Middle frontal gyrus (tissue), 1 donor: ENCODE measurements around the gene TMEM187.
A peak's percentile ranks its signal among the peaks of the same experiment; 100 is the strongest.

ENCODE experiments used
- DNase-seq: peaks from one replicate; pipeline ENCODE4 v3.0.0-alpha.2; 2015; ENCODE audit warnings: low spot score; ENCODE audit errors: extremely low spot score

Gene TMEM187

DNA sequence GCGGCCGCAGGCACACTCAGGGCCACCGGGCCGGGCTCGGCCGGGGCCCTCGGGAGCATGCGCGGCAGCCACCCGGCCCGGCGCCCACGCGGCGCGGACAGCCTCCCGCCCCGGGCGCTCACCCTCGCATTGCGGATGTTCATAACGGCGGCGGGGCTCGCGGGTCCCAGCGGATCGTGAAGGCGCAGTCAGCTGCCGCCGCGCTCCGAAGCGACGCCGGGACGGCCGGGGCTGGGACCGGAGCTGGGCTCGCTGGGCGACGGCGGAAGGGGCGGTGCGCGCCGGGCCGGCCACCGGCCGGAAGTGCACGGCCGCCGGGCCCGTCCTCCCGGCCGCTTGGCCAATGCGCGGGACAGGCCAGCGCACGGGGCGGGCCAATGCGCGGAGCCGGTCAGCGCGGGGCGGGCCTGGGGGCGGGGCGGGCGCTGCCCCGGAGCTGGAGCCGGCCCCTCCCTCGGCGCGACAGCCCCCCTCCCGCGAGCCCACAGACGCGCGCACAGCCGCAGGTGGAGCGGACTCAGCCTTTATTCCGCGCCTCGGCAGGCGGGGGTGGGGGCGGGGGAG is 37.7 kb upstream of the TMEM187 start, which contains the start of gene NAA10:
TSS of gene NAA10 (minus strand) at position 276 of the 564 bp plus-strand sequence. CDS start at position 143, 133 bp downstream.
- DNase-seq = peak; percentile 28

DNA sequence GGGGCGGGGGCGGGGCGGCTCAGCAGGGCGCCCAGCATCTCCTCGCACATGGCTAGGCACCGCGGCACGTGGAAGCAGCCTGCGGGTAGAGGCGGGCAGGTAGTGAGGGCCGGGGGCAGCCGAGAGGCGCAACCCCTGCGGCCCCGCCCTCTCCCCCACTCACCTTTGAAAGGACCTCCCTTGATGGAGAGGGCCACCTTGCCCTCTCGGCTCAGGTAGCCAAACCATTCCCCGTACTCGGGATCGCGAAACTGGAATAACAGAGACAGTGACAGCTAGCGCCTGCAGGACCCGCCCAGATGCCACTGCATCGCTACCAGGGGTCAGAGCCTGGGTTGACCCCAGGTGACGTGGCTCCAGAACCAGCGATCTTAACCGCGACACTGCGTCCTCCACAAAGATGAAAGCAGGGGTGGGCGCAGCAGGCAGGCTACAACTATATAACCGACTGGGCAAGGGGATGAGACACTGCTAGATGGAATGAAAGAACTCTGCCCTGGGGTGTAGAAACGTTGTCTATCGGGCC is 37.2 kb upstream of the TMEM187 start:
- no peak for DNase-seq

DNA sequence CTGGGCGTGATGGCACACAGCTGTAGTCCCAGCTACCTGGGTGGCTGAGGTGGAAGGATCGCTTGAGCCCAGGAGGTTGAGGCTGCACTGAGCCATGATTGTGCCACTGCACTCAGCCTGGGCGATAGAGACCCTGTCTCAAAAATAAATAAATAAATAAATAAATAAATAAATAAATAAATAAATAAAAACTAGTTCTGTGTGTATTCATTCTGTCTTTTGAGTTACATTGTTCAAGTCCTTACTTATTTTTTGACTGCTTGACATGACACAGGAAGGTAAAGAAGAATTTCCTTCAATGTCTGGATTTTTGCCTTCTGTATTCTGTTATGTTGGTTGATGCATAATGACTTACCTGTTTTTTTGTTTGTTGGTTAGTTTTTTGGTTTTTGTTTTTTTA is 35.5 kb upstream of the TMEM187 start:
- no peak for DNase-seq

DNA sequence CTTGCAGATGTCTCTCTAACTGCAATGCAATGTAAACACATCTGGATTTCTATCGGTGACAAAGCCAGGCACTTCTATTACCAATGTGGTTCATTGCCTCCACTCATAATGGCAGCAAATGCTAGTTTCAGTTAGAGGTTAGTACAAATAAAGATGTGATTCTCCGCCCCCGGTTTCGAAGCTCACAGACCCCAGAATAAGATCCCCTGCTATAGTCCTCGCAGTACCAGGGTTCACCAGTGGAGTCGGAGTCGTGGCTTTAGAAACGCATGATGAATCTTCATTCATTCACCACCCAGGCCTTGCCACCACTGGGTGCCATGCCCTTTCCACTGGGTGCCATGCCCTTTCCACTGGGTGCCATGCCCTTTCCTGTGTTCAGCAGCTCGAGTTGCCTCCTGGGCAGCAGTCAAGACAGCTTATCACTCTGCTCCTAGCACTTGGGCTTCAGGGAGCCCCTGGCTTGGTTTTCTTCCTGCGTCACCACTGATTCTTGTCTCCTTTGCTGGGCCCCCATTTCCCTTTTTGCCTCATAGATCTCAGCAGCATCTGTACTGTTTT is 34.2 kb upstream of the TMEM187 start:
- DNase-seq = no peak

DNA sequence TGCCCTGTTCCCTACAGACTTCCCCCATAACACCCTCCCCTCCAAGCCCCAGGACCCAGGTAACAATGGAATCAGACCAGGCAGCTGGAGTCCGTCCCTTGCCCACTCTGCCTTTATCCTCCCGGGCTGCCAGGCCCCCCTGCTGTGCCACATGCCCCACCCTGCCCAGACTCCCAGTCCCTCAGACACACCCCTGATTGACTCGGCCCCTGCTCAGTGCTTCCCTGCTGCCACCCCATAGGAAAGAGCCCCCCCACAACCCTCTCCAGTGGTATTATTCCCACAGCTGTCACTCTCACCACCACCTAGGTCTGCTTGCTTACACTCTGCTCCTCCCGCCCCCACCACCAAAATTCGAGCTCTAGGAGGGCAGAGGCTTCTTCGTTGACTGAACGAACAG is 33.0 kb upstream of the TMEM187 start:
- DNase-seq = no peak

DNA sequence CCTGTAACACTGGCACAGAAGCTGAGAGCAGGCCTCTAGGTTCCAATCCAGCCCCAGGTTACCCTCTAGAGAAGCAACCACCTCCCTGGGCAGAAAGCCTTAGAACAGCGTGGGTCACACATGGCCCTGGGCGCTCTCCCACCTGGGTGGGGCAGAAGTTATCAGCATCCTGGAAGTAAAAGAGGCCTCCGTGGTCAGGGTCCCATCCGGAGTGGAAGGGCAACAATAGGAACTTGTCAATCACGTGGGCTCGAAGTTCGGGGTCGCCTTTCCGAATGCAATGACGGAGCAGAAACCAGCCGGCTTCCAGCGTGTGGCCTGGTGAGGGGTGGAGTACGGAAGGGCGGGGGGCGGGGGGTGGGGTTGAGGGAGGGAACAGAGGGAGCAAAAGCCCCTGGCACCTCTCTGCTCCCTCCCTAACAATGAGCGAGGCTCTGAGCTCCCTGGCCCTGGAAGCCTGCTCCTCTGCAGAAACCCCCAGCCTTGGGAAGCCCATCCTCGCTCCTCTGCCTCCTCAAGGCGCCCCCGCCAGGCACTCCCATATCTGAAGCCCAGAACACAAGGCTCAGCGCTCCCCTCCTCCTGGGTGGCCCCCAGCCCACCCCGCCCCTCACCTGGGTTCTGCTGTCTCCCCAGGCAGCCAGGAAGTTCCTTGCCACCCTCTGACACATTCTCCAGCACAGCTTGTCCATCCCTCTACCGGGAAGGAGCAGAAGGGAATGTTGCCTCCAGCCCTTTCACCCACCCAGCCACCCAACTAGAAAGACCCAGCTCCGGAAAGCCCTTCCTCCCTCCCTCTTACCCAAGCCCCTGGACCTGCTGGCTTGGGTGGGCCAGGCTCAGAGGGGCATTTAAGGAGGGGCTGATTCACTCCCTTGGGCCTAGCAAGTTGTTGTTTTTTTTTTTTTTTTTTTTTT is 31.0 kb upstream of the TMEM187 start:
- no peak for DNase-seq

DNA sequence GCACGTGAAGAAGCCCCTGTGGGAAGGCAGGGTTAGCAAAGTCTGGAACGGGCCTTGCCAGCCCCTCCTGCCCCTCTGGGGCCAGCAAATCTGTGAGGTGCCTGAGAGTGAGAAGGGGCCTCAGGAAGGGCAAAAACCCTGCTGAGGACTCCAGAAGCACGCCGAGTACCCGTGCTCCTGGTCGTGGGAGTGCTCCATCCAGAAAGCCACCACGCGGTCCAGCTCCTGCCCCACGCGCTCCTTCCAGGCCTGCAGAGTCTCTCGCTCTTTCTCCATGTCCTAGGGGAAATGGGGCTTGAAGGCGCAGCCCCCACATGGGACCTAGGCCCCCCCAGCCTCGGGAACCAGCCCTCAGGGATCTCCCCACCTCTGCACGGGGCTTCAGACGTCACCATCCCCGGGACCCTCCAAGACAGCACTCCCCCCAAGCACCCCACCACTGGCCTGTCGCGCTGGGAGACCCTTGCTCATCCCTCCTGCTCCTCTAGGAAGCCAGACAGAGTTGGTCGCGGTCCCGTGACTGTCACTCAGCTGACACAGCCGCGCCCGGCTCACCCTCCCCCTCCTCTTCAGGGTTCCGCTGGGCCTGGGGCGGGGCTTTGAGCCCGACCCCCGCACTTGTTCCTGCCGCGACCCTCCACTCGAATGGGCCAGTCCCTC is 28.3 kb upstream of the TMEM187 start, which contains the start of gene RENBP:
TSS of gene RENBP (minus strand) at position 504 of the 660 bp plus-strand sequence. CDS start at position 471, 33 bp downstream.
- DNase-seq = no peak

DNA sequence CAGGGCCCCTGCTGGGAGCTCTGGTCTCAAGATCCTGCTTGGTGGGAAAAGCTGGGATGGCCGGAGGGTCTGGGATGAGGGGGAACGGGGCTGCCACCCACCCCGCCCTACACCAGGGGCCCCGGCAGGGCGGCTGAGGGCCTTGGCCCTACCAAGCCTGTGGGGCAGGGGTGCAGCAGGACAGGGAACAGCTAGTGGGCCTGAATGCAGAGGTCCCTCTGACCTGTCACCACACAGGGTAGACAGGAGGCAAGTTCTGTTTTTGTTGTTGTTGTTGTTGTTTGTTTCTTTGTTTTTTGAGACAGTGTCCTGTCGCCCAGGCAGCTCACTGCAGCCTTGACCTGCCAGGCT is 27.8 kb upstream of the TMEM187 start:
- no peak for DNase-seq

DNA sequence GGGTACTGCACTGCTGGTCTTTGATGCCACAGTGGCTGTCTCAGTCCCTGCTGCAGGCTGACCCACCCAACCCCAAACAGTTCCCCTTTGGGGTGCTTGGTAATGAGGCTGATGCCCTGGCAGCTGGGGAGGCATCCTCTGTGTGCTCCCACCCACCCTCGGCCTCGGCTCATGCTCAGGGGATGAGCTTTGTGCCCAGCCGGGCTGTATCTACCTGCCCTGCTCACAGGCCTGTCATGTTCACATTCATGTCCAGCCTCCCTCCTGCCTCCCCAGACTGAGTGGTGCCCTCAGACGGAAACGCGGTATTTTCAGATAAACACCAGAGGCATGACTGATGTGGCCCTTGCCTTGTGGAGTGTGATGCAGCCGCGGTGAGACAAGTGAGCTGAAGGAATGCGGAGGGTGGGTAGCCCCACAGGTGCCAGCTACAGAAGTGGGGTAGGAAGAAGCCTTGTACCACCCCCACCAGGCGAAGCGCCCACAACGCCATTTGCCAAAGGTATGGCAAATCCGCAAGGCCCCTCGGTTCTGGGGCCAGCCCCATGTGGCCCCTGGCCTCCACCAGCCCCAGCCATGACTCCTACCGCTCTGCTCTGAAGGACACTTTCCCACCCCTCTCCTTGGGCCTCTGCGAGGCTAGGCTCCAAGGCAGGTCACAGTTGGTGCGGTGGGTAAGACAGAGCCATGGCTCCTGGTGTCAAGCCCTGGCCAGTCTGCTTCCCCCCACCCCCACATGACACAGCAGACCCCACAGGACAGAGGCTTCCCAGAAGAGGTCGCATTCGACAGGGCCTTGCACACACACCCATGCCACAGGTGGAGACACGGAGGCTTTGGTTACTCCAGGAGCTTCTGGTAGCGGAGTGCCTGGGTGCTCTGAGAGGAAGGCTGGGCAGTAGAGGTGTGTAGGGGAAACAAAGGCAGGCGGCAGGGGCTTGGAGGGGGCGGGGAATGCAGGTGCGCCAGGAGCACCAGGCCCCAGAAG is 26.3 kb upstream of the TMEM187 start:
- no peak for DNase-seq

DNA sequence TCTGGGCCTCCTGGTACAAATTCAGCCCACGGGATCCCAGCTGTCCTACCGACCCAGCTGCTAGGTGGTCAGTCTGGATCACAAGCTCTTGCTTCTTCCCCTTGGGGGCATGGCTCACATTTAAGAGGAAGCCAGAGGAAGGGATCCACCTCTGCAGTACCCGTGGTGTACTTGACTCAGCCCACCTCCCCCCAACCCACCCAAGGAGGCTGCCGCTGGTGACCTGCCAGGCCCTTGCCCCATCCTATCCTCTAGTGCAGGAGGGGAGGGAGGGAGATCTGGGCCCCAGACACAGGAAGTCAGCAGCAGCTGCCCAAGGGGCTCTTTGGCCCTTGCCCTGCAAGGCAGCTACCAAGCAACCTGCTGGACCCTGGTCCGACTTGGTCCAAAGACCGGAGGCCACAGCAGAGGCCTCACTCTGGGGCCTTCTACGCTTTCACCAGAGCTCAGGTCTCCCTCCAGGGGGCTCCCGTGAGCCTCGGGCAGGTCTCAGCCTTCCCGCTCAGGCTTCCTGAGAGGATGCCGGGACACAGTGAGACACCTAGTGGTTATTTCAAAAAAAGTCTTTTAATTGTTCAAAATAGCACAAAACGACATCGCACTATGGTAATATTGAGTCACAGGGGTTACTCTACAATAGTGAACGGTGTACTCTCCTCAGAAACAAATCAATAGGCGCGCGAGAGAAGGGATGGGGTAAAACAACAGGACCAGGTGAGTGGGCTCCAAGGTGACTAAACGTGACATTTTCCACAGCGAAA is 25.4 kb upstream of the TMEM187 start:
- DNase-seq = no peak

DNA sequence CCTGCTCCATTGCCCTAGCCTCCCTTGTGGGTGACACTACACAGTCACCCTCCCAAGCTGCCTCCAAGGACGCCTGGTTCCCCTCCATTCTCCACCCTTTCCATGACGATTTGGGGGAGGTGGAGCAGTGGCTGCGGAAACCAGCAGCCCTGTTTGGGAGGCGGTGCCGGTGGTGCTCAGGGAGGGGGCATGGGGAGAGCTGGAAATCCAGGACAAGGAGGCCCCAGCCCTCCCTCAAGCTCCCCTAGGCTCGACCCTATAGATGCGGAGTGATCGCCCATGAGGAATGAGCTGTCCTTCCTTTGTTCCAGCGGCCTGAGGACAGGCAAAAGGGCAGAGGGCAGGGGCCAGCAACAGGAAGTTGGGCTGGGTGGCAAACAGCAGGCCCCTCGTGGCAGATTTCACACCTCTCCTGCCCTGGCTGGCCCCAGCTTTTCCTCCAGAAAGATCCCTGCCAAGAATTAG is 24.5 kb upstream of the TMEM187 start:
- no peak for DNase-seq

DNA sequence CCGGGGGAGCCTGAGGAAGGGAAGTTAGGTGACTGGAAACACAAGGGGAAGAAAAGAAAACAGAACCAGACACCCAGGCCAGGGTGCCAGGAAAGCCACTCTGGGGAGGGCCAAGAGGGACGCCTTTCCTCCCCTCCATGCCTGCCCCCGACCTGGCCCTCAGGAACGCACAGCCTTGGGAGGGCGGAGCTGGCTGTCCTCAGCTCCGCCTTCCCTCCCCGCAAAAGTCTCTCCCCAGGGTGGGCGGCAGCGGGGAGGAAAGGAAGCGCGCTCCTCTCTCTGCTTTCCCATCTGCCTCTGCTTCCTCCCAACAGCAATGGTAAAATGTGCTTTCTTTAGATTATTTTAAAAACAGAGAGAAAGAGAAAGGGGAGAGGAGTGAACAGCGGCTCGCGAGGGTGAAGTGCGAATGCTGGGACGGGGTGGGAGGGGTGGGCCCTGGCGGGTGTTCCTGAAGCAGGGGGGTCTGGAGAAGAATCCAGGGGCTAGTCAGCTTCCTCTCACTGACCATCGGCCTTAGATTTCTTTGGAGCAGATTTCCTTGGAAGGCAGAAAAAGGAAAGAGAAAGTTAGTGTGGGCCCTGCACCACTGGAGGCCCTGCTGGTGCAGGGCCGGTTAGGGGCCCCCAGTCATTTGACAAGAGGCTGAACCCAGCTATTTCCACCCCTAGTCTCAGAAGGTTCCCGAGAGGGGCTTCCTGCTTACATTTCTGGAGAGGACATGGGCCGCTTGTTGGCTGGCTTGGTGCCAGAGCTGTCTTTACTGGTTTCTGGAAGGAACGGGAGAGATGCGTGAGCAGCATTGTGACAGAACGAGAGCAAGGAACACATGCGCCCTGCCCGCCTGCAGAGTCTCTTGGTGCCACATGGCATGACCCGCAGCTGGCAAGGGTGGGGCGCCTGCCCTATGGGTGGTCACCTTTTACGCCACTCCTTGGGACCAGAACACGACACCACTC is 23.4 kb upstream of the TMEM187 start:
- DNase-seq = no peak

DNA sequence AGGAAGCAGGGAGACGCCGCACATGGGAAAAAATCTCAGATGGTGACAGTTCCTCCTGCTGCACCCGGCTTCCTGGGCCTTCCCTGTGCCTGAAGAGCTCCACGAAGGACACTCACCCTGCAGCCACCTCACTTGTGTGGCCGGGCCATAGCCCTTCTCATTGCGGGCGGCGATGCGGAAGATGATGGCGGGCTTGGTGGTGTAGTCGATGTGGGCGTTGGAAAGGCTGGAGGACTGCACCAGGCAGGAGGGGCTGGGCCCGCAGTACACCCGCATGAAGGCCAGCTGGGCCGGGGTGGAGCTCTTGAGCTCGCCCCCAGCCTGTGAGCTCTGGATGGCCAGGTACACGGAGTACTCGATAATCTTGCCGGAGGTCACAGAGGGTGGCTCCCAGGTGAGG is 22.4 kb upstream of the TMEM187 start:
- DNase-seq = no peak

DNA sequence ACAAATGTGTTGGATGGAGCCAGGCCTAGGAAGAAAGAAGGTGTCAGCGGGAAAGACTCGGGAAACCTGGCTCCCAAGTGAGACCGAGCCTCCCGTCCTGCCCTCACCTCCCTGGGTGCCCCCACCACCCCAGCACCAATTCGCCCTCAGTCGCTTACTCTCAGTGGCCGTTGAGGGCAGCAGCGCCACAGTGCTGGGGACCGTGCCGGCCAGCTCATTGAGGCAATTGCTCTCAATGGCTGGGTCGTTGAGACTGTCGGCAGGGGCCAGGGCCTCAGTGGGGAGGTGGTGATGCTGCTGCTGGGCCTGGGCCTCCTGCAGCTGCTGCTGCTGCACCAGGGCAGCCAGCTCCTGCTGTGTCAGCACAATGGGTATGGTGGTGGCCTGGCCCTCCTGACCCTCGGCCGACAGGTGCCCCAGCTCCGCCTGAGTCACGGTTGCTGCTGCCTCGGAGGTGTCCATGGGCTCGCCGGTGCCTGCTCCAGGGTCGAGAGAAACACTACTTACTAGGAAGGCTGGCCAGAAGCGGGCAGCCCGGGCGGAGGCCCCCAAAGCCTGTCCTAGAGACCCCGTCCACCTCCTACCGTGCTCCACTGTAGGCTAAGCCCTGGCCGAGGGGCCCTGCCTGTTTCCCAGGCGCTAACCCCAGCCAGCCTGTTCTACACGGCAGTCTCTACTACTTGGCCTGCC is 20.7 kb upstream of the TMEM187 start:
- no peak for DNase-seq

DNA sequence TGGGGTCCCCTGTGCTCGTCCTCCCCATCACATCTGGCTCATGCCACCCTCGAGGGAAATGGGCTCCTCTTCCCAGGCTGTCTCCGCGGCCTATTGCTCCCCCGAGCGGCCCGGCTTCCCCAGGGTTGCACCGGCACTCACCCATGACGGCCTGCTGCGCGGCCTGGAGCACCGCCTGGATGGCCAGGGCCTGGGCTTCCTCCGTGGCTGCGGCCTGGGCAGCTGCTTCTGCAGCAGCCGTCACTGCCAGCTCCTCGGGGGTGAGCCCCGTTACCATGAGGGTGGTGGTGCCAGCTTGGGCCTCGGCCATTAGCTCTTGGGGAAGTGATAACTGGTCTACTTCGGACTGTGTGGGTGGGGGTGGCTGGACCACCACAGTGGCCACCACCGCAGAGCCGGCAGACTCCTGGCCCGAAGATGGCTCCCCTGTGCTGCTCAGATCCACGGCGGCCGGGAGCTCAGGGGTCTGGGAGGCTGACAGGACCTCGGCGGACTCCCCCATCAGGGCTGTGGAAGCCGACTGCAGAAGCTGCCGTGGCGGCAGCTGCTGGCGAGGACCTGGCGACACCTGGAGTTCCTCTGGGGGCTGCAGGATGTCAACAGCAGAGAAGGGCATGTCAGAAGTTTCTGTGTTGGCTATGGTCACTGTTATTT is 20.1 kb upstream of the TMEM187 start:
- no peak for DNase-seq

DNA sequence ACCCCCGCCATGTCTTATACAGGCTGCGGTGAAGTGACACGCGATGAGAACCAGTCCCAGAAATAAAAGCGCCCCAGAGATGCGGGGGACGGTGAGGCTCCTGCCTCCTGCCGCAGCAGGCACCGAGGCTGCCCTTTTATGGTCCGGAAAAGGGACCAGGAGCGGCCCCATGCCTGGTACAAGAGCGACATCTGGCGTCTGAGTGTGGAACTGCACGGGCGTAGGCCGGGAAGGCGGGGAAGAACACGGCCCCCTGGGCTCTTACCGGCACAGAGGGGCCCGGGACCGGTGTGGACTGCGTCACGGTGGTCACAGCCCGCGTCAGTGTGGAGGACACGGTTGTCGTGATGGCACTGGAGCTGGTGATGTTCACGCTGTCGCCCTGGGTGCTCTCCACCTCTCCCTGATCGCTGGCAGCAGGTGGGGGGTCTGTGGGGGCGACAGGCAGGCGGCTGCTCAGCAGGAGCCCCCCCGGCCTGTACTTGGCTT is 19.2 kb upstream of the TMEM187 start:
- peak; percentile 24 for DNase-seq

DNA sequence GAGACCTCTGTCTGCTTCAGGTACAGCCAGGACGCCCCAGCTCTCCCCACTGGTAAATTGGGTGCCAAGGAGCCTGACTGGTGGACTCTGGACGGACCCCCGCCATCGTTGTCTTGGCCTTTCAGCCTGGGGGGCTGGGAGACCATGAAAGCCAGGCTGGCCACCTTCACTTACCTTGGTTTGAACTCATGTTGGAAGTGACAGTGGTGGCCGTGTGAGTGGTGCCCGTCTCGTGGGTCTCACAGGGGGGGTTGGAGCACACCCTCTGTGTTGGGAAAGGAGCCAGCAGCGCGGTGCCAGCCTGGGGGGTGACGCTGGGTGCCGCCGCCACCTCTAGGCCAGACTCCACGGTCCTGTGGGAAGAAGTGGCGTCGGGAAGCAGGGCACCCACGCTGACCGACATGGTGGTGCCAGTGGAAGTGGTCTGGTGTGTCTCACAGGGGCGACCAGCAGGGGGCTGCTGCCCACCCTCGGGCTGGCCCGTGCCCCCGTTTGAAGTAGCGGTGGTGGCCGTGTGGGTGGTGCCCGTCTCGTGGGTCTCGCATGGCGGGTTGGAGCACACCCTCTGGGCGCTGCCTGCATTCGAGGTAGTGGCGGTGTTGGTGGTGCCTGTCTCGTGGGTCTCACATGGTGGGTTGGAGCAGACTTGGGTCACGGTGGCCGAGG is 18.5 kb upstream of the TMEM187 start:
- DNase-seq = no peak
